Esophagus muscularis mucosa (tissue), 4 donors: ENCODE measurements around the gene AKAP13. TPM values are rescaled to one million over a fixed set of nuclear protein-coding genes. Genes with fewer than 3 reads are reported as not detected.
A peak's percentile ranks its signal among the peaks of the same experiment; 100 is the strongest.

Experiments used
- DNase-seq: peaks from one replicate; pipeline ENCODE4 v3.0.0-alpha.2; 2017; ENCODE audit errors: extremely low spot score
- H3K27ac ChIP-seq, 4 donors: fragments of 200-600 bp; sonication (generic); replicated peaks in 1 of 4; 1 replicate in 3 of 4; 2 replicates in 1 of 4; pipeline ENCODE4 v1.5.1; 2016 to 2019; ENCODE audit warnings: mild to moderate bottlenecking in 1 of 4
- H3K27me3 ChIP-seq, 4 donors: fragments of 200-600 bp; sonication (generic); one replicate each; pipeline versions ENCODE4 v1.5.1 to v1.6.0; 2016 to 2019
- H3K36me3 ChIP-seq, 4 donors: fragments of 200-600 bp; sonication (generic); one replicate each; pipeline ENCODE4 v1.5.1; 2016 to 2019
- H3K4me1 ChIP-seq, 4 donors: fragments of 200-600 bp; sonication (generic); one replicate each; pipeline ENCODE4 v1.5.1; 2016 to 2019
- H3K4me3 ChIP-seq, 4 donors: fragments of 200-600 bp; sonication (generic); 1 replicate in 2 of 4; 2 replicates in 2 of 4; pipeline ENCODE4 v1.5.1; 2016 to 2019; ENCODE audit warnings: mild to moderate bottlenecking in 4 of 4, moderate library complexity in 1 of 4
- H3K9me3 ChIP-seq, 4 donors: fragments of 200-600 bp; sonication (generic); 1 replicate in 3 of 4; 2 replicates in 1 of 4; pipeline ENCODE4 v1.5.1; 2016 to 2019
- CTCF ChIP-seq, 3 experiments: fragments of 200-600 bp in 2 of 3; fragments of 450-650 bp in 1 of 3; sonication (generic) in 2 of 3; IDR thresholded peaks; one replicate each; pipeline ENCODE4 v1.5.1; 2017 to 2019; ENCODE audit warnings: antibody characterized with exemption in 3 of 3, mild to moderate bottlenecking in 2 of 3, moderate library complexity in 1 of 3
- EP300 ChIP-seq: sonication (generic); formaldehyde crosslinking; IDR thresholded peaks from one replicate; pipeline ENCODE4 v1.6.1; 2017; ENCODE audit warnings: antibody characterized with exemption
- POLR2A ChIP-seq: fragments of 450-650 bp; IDR thresholded peaks from one replicate; pipeline ENCODE4 v1.6.1; 2017; ENCODE audit warnings: antibody characterized with exemption, moderate library complexity, mild to moderate bottlenecking, low read depth
- POLR2AphosphoS5 ChIP-seq, 2 donors: sonication (generic); formaldehyde crosslinking; IDR thresholded peaks; one replicate each; pipeline ENCODE4 v1.6.1; 2017; ENCODE audit warnings: antibody characterized with exemption in 2 of 2
- WGBS: methylation state at CpG from one replicate; pipeline ENCODE4 v1.1.5; 2018; 5-methylcytosine and 5-hydroxymethylcytosine counted together
- intact Hi-C: fragments of 100-400 bp; cut with DNase I; formaldehyde crosslinking; loops from one replicate; pipeline ENCODE4 v1.15.1; 2023
- total RNA-seq, 4 donors: library from RNA; depleted of rRNA; stranded (reverse); fragments of >200 nt; gene quantifications; one replicate each; pipeline versions ENCODE4 v1.1.0 to v1.2.1, GENCODE V29; 2016

Gene AKAP13
- total RNA-seq, 4 donors from 2014 or later: 232 to 323 (median 284) TPM

- intact Hi-C loops: no loop called here
- TF ChIP-seq POLR2AphosphoS5 (IDR thresholded peaks at IDR 0.05) (no peak), CTCF (IDR thresholded peaks at IDR 0.05) (no peak), EP300 (no peak), POLR2A (no peak)
- WGBS: 88% methylated on average over 4 of the region's 4 CpGs
- peaks cover 28 to 45% (median 38%) of the 10 kb centered on the region in 4 donors for H3K4me1 ChIP-seq
- peaks cover 16 to 71% (median 58%) of the 10 kb centered on the region in 4 donors for H3K36me3 ChIP-seq
- H3K4me3 ChIP-seq: no peak overlapping the region
- H3K27ac ChIP-seq: peak overlapping the region in 1 of 4 donors; percentile 3
- H3K9me3 ChIP-seq: no peaks in the 10 kb centered on the region
- DNase-seq: no peak
- H3K27me3 ChIP-seq: no peaks in the 10 kb centered on the region
Measured at GRCh38 chr15:85694091-85694490, 313.7 kb downstream of the AKAP13 start.

- H3K9me3 ChIP-seq: no peaks in the 10 kb centered on the region
- no peak overlapping the region for H3K27ac ChIP-seq
- 82% methylated on average over 3 of the region's 3 CpGs for WGBS
- H3K4me3 ChIP-seq: no peak overlapping the region
- peaks cover 5 to 38% (median 25%) of the 10 kb centered on the region in 4 donors for H3K36me3 ChIP-seq
- DNase-seq: no peak
- intact Hi-C loops: no loop called here
- TF ChIP-seq CTCF (IDR thresholded peaks at IDR 0.05): no peak
- no peak for TF ChIP-seq POLR2AphosphoS5 (IDR thresholded peaks at IDR 0.05)
- no peak for TF ChIP-seq POLR2A
- TF ChIP-seq EP300: no peak
- H3K27me3 ChIP-seq: no peaks in the 10 kb centered on the region
- H3K4me1 ChIP-seq: peaks cover 40 to 48% (median 43%) of the 10 kb centered on the region in 4 donors
Measured at GRCh38 chr15:85700767-85701166, 320.4 kb downstream of the AKAP13 start.

GRCh38 chr15:85702321-85703101 lies 322.1 kb downstream of the AKAP13 start:
- intact Hi-C loops: no loop called here
- Histone ChIP-seq H3K4me3 (no peak overlapping the region), H3K4me1 (peaks cover 57 to 65% (median 61%) of the 10 kb centered on the region in 4 donors), H3K9me3 (no peaks in the 10 kb centered on the region), H3K27me3 (no peaks in the 10 kb centered on the region), H3K27ac (peak overlapping the region; percentile 56 to 79 (median 78)), H3K36me3 (peaks cover 0 to 20% (median 9%) of the 10 kb centered on the region in 4 donors)
- TF ChIP-seq POLR2AphosphoS5 (IDR thresholded peaks at IDR 0.05) (peak in 1 of 2 donors; percentile 53), EP300 (no peak)
- WGBS: 68% methylated on average over 7 of the region's 7 CpGs
- DNase-seq: no peak

GRCh38 chr15:85704066-85704465 lies 323.7 kb downstream of the AKAP13 start:
- TF ChIP-seq POLR2AphosphoS5 (IDR thresholded peaks at IDR 0.05) (no peak), POLR2A (no peak), EP300 (no peak), CTCF (IDR thresholded peaks at IDR 0.05) (no peak)
- peaks cover 73 to 81% (median 76%) of the 10 kb centered on the region in 4 donors for H3K4me1 ChIP-seq
- no peaks in the 10 kb centered on the region for H3K9me3 ChIP-seq
- DNase-seq: no peak
- WGBS: 69% methylated on average over 4 of the region's 4 CpGs
- H3K36me3 ChIP-seq: peaks cover 0 to 29% (median 11%) of the 10 kb centered on the region in 4 donors
- intact Hi-C loops: no loop called here
- no peaks in the 10 kb centered on the region for H3K27me3 ChIP-seq
- H3K4me3 ChIP-seq: no peak overlapping the region
- peak overlapping the region; percentile 78 to 80 (median 79) for H3K27ac ChIP-seq

GRCh38 chr15:85704720-85705429 lies 324.5 kb downstream of the AKAP13 start:
- TF ChIP-seq CTCF (IDR thresholded peaks at IDR 0.05): no peak
- no peak for TF ChIP-seq EP300
- TF ChIP-seq POLR2AphosphoS5 (IDR thresholded peaks at IDR 0.05): no peak
- no peak for TF ChIP-seq POLR2A
- no peak for DNase-seq
- Histone ChIP-seq H3K36me3 (peaks cover 0 to 35% (median 16%) of the 10 kb centered on the region in 4 donors), H3K9me3 (no peaks in the 10 kb centered on the region), H3K27ac (peak overlapping the region; percentile 78 to 80 (median 79)), H3K4me3 (no peak overlapping the region), H3K27me3 (no peaks in the 10 kb centered on the region), H3K4me1 (peaks cover 74 to 85% (median 79%) of the 10 kb centered on the region in 4 donors)
- 66% methylated on average over 3 of the region's 3 CpGs for WGBS
- intact Hi-C loops: no loop called here
